Measurements from ENCODE around the gene FHIT.

The FHIT gene

DNA sequence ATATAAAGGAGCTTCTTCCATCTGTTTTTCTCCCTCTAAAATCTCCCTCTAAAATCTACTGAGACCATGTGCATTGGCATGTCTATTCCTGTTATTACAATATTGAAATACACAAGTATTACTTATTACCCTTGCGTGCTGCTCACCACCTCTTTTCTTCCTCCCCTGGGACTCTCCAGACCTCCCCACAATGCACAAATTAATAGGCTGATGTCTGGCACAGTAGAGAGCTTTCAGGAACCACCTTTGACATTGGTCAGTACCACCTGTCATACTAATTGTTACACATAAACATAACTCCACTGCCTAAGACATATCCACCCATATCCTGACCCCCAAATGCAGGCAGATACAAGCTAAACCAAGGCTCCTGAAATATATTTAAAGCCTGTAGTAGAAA is 722.6 kb downstream of the FHIT start:
- H3K27me3 ChIP-seq: no peaks in the 10 kb centered on the region
- H3K4me1 ChIP-seq: no peaks in the 10 kb centered on the region
- peak; percentile 6 for DNase-seq
- no peaks in the 10 kb centered on the region for H3K36me3 ChIP-seq
- no peak overlapping the region for H3K4me3 ChIP-seq (ENCODE audit: low read depth, low read length)
- H3K9me3 ChIP-seq: no peaks in the 10 kb centered on the region
- TF ChIP-seq, protein P1, sequence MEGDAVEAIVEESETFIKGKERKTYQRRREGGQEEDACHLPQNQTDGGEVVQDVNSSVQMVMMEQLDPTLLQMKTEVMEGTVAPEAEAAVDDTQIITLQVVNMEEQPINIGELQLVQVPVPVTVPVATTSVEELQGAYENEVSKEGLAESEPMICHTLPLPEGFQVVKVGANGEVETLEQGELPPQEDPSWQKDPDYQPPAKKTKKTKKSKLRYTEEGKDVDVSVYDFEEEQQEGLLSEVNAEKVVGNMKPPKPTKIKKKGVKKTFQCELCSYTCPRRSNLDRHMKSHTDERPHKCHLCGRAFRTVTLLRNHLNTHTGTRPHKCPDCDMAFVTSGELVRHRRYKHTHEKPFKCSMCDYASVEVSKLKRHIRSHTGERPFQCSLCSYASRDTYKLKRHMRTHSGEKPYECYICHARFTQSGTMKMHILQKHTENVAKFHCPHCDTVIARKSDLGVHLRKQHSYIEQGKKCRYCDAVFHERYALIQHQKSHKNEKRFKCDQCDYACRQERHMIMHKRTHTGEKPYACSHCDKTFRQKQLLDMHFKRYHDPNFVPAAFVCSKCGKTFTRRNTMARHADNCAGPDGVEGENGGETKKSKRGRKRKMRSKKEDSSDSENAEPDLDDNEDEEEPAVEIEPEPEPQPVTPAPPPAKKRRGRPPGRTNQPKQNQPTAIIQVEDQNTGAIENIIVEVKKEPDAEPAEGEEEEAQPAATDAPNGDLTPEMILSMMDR (IDR thresholded peaks at IDR 0.05; ENCODE audit: low read depth, low read length): no peak

DNA sequence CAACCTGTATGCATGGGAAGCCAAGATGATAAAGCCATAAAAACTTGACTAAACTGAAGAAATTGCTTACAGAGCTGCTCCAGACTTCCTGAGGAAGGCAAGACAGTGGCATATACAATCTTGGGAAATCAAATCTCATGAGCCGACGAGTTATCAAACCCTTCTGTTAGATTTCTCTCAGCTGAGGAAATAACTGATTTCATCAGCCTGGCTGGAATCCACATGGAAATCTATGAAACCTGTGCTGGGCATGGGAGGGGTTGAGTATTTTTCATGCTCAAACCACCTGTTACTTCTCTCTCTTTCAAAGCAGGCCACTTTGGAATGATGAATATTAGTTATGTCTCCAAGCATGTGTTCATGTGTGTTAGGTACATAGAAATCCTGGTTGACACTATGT is 727.7 kb downstream of the FHIT start:
- H3K36me3 ChIP-seq: no peaks in the 10 kb centered on the region

DNA sequence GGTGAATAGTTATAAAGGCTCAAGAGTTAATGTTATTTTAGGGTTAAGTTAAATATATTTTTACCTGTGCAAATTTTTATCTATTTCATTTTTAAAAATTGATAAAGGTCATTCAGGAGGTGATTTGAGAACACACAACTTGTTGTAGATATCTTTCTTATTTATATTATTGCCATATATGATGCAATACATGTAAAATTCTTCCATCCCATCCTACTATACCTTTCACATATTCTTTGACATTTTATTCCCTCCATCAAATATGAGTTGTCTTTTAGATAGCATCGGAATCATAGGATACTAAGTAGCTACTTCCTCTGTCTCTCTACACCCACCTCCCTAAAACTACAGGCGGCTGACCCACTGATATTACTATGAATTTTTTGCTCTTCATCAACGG is 734.1 kb downstream of the FHIT start:
- TF ChIP-seq, protein P1 (IDR thresholded peaks at IDR 0.05; ENCODE audit: low read depth, low read length): no peak
- no peak for DNase-seq
- Histone ChIP-seq H3K36me3 (no peaks in the 10 kb centered on the region), H3K27me3 (no peaks in the 10 kb centered on the region), H3K4me3 (ENCODE audit: low read depth, low read length) (no peak overlapping the region), H3K9me3 (no peaks in the 10 kb centered on the region), H3K4me1 (peaks cover 2% of the 10 kb centered on the region)

More for the DNA sequence above, 727.7 kb downstream of the FHIT start:
- no peak for DNase-seq
- no peaks in the 10 kb centered on the region for H3K4me1 ChIP-seq
- no peak overlapping the region for H3K4me3 ChIP-seq (ENCODE audit: low read depth, low read length)
- no peaks in the 10 kb centered on the region for H3K9me3 ChIP-seq
- no peaks in the 10 kb centered on the region for H3K27me3 ChIP-seq
- TF ChIP-seq, protein P1 (IDR thresholded peaks at IDR 0.05; ENCODE audit: low read depth, low read length): no peak

DNA sequence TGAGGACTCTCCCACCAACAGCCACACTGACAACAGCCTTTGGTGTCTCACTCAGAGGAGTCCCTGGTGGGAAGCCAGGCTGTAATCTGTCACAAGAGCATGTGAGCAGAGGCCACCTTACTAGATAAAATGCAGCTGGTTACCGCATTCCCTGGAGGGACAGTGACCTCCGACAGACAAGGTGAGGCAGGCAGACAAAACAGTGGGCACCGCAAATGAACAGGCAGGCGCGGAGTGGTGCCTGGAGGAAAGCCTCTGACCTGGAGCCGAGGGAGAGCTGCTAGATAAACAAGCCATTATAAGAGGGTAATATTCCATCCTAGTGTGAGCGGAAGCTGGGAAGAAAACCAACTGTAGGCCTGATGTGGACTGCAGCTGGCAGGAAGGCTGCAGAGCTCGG is 736.4 kb downstream of the FHIT start:
- TF ChIP-seq, protein P1 (IDR thresholded peaks at IDR 0.05; ENCODE audit: low read depth, low read length): no peak
- DNase-seq: peak; percentile 43
- H3K4me3 ChIP-seq (ENCODE audit: low read depth, low read length): no peak overlapping the region
- H3K9me3 ChIP-seq: no peaks in the 10 kb centered on the region
- no peaks in the 10 kb centered on the region for H3K27me3 ChIP-seq
- H3K4me1 ChIP-seq: peaks cover 4% of the 10 kb centered on the region
- no peaks in the 10 kb centered on the region for H3K36me3 ChIP-seq

DNA sequence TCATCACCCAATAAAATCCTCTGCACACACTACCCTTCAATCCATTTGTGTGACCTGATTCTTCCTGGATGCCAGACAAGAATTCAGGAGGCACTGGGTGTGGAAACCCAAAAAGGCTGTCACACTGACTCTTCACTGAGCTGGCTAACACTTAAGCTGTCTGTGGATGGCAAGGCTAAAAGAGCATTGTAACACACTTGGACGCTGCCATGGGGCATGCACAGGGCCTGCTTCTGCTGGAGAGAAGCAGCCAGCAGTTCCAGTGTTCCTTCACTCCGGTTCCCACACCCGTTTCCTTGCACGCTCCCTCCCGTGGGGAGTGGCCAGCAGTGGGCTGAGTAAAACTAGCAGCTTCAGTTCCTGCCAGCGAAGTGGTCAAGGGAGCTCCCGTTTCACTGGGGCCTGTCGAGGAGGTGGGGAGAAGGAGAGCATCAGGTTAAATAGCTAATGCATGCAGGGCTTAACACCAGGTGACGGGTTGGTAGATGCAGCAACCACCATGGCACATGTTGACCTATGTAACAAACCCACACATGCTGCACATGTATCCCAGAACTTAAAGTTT is 737.1 kb downstream of the FHIT start:
- H3K4me1 ChIP-seq: peaks cover 4% of the 10 kb centered on the region
- H3K9me3 ChIP-seq: no peaks in the 10 kb centered on the region
- no peaks in the 10 kb centered on the region for H3K27me3 ChIP-seq
- TF ChIP-seq, protein P1 (IDR thresholded peaks at IDR 0.05; ENCODE audit: low read depth, low read length): no peak
- H3K4me3 ChIP-seq (ENCODE audit: low read depth, low read length): no peak overlapping the region
- H3K36me3 ChIP-seq: no peaks in the 10 kb centered on the region
- no peak for DNase-seq

DNA sequence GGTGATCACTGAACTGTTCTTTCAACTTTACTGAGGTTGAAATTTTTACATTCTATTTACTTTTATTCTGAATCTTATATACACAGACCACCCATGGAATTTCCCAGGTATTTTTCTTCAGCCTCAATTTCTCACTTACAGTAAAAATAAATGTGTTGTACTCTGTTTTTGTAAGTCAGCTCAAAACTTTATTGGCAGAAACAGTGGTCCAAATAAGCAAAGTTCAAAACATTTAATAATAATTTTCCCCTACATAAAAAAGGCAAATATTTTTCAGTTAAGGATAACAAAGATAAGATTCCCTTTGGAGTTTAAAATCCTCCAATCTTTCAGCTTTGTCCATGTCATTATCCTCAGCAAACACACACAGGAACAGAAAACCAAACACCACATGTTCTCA is 738.0 kb downstream of the FHIT start:
- no peak overlapping the region for H3K4me3 ChIP-seq (ENCODE audit: low read depth, low read length)
- peaks cover 4% of the 10 kb centered on the region for H3K4me1 ChIP-seq
- TF ChIP-seq, protein P1 (IDR thresholded peaks at IDR 0.05; ENCODE audit: low read depth, low read length): no peak
- no peaks in the 10 kb centered on the region for H3K36me3 ChIP-seq
- DNase-seq: no peak
- no peaks in the 10 kb centered on the region for H3K9me3 ChIP-seq
- no peaks in the 10 kb centered on the region for H3K27me3 ChIP-seq
